Measurements from ENCODE around the gene GID4. TPM values are rescaled to one million over a fixed set of nuclear protein-coding genes. Genes with fewer than 3 reads are reported as not detected.

The GID4 gene
- total RNA-seq, 1 donor from 2014 or later, result 4.8 TPM

- no peak overlapping the region for H3K4me3 ChIP-seq (ENCODE audit: low read depth, low read length)
- TF ChIP-seq CTCF (conservative IDR thresholded peaks at IDR 0.05; ENCODE audit: low read depth, low read length), result no peak
- DNase-seq (ENCODE audit: low read depth), result no peak
Observed at GRCh38 chr17:18042983-18043382, 3.8 kb downstream of the GID4 start.

GRCh38 chr17:18043491-18043890, 4.3 kb downstream of the GID4 start:
- peak; percentile 30 for TF ChIP-seq CTCF (conservative IDR thresholded peaks at IDR 0.05; ENCODE audit: low read depth, low read length)
- no peak for DNase-seq (ENCODE audit: low read depth)
- no peak overlapping the region for H3K4me3 ChIP-seq (ENCODE audit: low read depth, low read length)

- TF ChIP-seq CTCF (conservative IDR thresholded peaks at IDR 0.05; ENCODE audit: low read depth, low read length), result no peak
- H3K4me3 ChIP-seq (ENCODE audit: low read depth, low read length), result no peak overlapping the region
- DNase-seq (ENCODE audit: low read depth), result no peak
Observed at GRCh38 chr17:18044609-18045008, 5.4 kb downstream of the GID4 start.

GRCh38 chr17:18045691-18046350, 6.6 kb downstream of the GID4 start:
- DNase-seq (ENCODE audit: low read depth), result no peak
- no peak for TF ChIP-seq CTCF (conservative IDR thresholded peaks at IDR 0.05; ENCODE audit: low read depth, low read length)
- no peak overlapping the region for H3K4me3 ChIP-seq (ENCODE audit: low read depth, low read length)

GRCh38 chr17:18055597-18055996, 16.4 kb downstream of the GID4 start:
- TF ChIP-seq CTCF (conservative IDR thresholded peaks at IDR 0.05; ENCODE audit: low read depth, low read length), result no peak
- H3K4me3 ChIP-seq (ENCODE audit: low read depth, low read length), result no peak overlapping the region
- no peak for DNase-seq (ENCODE audit: low read depth)

GRCh38 chr17:18056214-18056613, 17.0 kb downstream of the GID4 start:
- DNase-seq (ENCODE audit: low read depth), result no peak
- H3K4me3 ChIP-seq (ENCODE audit: low read depth, low read length), result no peak overlapping the region
- no peak for TF ChIP-seq CTCF (conservative IDR thresholded peaks at IDR 0.05; ENCODE audit: low read depth, low read length)

GRCh38 chr17:18059283-18059682, 20.1 kb downstream of the GID4 start:
- DNase-seq (ENCODE audit: low read depth), result no peak

More at GRCh38 chr17:18059283-18059682, 20.1 kb downstream of the GID4 start:
- H3K4me3 ChIP-seq (ENCODE audit: low read depth, low read length), result no peak overlapping the region
- no peak for TF ChIP-seq CTCF (conservative IDR thresholded peaks at IDR 0.05; ENCODE audit: low read depth, low read length)

Data from epithelial cell of proximal tubule (primary cell).